NCI-H1694 (cell line): ENCODE measurements around the gene PCDHB10.
"Not testable (repeated sequence)": the region's sequence is repeated elsewhere in the genome, so short reads cannot be mapped to it uniquely, and the experiment has no call there.

Source experiments
- DNase-seq: peaks from one replicate; lab custom pipeline; 2025; lab: John Stamatoyannopoulos, UW

PCDHB10 gene

GRCh38 chr5:141188682-141189081 lies 3.5 kb upstream of the PCDHB10 start:
- not testable (repeated sequence) for DNase-seq

DNA sequence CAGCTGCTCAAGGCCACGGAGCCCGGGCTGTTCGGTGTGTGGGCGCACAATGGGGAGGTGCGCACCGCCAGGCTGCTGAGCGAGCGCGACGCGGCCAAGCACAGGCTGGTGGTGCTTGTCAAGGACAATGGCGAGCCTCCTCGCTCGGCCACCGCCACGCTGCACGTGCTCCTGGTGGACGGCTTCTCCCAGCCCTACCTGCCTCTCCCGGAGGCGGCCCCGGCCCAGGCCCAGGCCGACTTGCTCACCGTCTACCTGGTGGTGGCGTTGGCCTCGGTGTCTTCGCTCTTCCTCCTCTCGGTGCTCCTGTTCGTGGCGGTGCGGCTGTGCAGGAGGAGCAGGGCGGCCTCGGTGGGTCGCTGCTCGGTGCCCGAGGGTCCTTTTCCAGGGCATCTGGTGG lies 3.0 kb upstream of the PCDHB10 start:
- not testable (repeated sequence) for DNase-seq

GRCh38 chr5:141194332-141194731 lies 2.2 kb downstream of the PCDHB10 start:
- not testable (repeated sequence) for DNase-seq

DNA sequence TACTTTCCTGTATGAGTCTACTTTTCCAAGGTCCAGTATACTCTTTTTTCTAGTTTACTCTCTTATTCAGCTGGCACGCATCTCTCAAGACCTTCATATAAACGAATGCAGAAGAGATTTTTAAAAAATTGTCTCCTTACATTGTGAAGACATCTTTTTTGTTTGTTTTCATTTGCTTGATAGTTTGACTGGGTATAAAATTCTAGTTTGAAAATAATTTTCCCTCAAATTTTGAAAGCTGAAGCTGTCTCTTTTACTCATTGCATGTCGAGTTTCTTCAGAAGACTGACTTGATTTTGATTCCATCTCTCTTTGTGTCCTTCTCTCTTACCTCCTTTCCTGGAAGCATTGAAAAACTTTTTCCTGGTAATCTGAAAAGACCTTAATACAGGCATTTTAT lies 4.2 kb downstream of the PCDHB10 start:
- no peak for DNase-seq

GRCh38 chr5:141199359-141200235 lies 7.4 kb downstream of the PCDHB10 start, which contains the start of gene PCDHB11:
Gene PCDHB11, plus strand, starts transcription at chr5:141199627. Its CDS starts 148 bp downstream, at chr5:141199775.
- no peak for DNase-seq

DNA sequence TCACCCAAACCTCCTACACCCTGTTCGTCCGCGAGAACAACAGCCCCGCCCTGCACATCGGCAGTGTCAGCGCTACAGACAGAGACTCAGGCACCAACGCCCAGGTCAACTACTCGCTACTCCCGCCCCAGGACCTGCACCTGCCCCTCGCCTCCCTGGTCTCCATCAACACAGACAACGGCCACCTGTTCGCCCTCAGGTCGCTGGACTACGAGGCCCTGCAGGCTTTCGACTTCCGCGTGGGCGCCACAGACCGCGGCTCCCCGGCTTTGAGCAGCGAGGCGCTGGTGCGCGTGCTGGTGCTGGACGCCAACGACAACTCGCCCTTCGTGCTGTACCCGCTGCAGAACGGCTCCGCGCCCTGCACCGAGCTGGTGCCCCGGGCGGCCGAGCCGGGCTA lies 9.0 kb downstream of the PCDHB10 start:
- not testable (repeated sequence) for DNase-seq

DNA sequence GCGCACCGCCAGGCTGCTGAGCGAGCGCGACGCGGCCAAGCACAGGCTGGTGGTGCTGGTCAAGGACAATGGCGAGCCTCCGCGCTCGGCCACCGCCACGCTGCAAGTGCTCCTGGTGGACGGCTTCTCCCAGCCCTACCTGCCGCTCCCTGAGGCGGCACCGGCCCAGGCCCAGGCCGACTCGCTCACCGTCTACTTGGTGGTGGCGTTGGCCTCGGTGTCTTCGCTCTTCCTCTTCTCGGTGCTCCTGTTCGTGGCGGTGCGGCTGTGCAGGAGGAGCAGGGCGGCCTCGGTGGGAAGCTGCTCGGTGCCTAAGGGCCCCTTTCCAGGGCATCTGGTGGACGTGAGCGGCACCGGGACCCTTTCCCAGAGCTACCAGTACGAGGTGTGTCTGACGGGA lies 9.5 kb downstream of the PCDHB10 start:
- not testable (repeated sequence) for DNase-seq

GRCh38 chr5:141208478-141208877 lies 16.3 kb downstream of the PCDHB10 start, which contains the start of gene PCDHB12:
Gene PCDHB12, plus strand, starts transcription at chr5:141208719. Its CDS starts 189 bp downstream, at chr5:141208908.
- no peak for DNase-seq

GRCh38 chr5:141210281-141210680 lies 18.1 kb downstream of the PCDHB10 start:
- not testable (repeated sequence) for DNase-seq

GRCh38 chr5:141210849-141211248 lies 18.7 kb downstream of the PCDHB10 start:
- not testable (repeated sequence) for DNase-seq

GRCh38 chr5:141213656-141214339 lies 21.6 kb downstream of the PCDHB10 start, which contains the start of gene PCDHB13:
Gene PCDHB13, plus strand, starts transcription at chr5:141213919. Its CDS starts 205 bp downstream, at chr5:141214124.
- DNase-seq, result not testable (repeated sequence)

- not testable (repeated sequence) for DNase-seq
Observed at GRCh38 chr5:141214583-141214982, 22.4 kb downstream of the PCDHB10 start.

DNA sequence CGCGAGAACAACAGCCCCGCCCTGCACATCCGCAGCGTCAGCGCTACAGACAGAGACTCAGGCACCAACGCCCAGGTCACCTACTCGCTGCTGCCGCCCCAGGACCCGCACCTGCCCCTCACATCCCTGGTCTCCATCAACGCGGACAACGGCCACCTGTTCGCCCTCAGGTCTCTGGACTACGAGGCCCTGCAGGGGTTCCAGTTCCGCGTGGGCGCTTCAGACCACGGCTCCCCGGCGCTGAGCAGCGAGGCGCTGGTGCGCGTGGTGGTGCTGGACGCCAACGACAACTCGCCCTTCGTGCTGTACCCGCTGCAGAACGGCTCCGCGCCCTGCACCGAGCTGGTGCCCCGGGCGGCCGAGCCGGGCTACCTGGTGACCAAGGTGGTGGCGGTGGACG lies 23.4 kb downstream of the PCDHB10 start:
- DNase-seq, result not testable (repeated sequence)

DNA sequence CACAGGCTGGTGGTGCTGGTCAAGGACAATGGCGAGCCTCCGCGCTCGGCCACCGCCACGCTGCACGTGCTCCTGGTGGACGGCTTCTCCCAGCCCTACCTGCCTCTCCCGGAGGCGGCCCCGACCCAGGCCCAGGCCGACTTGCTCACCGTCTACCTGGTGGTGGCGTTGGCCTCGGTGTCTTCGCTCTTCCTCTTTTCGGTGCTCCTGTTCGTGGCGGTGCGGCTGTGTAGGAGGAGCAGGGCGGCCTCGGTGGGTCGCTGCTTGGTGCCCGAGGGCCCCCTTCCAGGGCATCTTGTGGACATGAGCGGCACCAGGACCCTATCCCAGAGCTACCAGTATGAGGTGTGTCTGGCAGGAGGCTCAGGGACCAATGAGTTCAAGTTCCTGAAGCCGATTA lies 23.9 kb downstream of the PCDHB10 start:
- DNase-seq, result not testable (repeated sequence)

GRCh38 chr5:141223112-141223783 lies 31.1 kb downstream of the PCDHB10 start, which contains the start of gene PCDHB14:
Gene PCDHB14, plus strand, starts transcription at chr5:141223343. Its CDS starts 163 bp downstream, at chr5:141223506.
- DNase-seq, result peak; percentile 16

DNA sequence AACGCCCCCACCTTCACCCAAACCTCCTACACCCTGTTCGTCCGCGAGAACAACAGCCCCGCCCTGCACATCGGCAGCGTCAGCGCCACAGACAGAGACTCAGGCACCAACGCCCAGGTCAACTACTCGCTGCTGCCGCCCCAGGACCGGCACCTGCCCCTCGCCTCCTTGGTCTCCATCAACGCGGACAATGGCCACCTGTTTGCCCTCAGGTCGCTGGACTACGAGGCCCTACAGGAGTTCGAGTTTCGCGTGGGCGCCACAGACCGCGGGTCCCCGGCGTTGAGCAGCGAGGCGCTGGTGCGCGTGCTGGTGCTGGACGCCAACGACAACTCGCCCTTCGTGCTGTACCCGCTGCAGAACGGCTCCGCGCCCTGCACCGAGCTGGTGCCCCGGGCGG lies 32.7 kb downstream of the PCDHB10 start:
- DNase-seq, result not testable (repeated sequence)

GRCh38 chr5:141225421-141225820 lies 33.3 kb downstream of the PCDHB10 start:
- DNase-seq, result not testable (repeated sequence)

DNA sequence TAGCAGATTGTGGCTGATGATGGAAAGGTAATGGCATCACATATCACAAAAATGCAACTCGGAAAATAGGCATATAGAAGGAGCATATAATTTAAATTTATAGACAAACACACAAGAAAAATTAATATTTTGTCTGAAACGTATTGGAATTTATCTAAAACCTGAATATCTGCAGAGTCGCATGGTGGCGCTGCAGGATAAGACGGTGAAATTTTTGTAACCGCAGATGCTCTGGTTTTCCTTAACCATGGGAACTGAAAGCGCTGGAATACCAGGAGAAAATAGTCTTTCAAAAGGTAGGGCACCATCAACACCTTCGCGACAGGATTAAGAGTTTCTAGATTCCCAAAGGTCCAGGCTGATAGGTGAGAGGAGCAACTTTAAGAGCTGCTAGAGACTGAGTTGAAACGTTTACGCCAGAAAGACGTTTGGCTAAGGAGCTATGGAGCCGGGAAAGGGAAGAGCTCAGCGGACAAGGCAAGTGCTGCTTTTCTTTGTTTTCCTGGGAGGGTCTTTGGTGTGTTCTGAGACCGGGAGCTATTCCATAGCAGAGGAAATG lies 42.0 kb downstream of the PCDHB10 start:
- no peak for DNase-seq

GRCh38 chr5:141235922-141236321 lies 43.8 kb downstream of the PCDHB10 start:
- not testable (repeated sequence) for DNase-seq

- DNase-seq, result no peak
Observed at GRCh38 chr5:141236516-141237313, 44.6 kb downstream of the PCDHB10 start.

DNA sequence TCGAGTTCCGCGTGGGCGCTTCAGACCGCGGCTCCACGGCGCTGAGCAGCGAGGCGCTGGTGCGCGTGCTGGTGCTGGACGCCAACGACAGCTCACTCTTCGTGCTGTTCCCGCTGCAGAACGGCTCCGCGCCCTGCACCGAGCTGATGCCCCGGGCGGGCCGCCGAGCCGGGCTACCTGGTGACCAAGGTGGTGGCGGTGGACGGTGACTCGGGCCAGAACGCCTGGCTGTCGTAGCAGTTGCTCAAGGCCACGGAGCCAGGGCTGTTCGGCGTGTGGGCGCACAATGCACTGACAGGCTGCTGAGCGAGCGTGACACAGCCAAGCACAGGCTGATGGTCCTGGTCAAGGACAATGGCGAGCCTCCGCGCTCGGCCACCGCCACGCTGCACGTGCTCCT lies 49.3 kb downstream of the PCDHB10 start:
- no peak for DNase-seq
